DND-41 (cell line): ENCODE measurements around the gene DNAJC4.

Experiments
- CTCF ChIP-seq: IDR thresholded peaks from 2 replicates; pipeline ENCODE4 v1.5.1; 2012; ENCODE audit warnings: borderline replicate concordance, low read length, moderate library complexity, mild to moderate bottlenecking; ENCODE audit not compliant: poor library complexity, severe bottlenecking; ENCODE audit errors: extremely low read depth
- EZH2 ChIP-seq: IDR thresholded peaks from 3 replicates; pipeline ENCODE4 v1.6.1; 2012; ENCODE audit warnings: borderline replicate concordance, low read depth, mild to moderate bottlenecking, moderate library complexity, low read length, inconsistent platforms; ENCODE audit not compliant: severe bottlenecking

DNA sequence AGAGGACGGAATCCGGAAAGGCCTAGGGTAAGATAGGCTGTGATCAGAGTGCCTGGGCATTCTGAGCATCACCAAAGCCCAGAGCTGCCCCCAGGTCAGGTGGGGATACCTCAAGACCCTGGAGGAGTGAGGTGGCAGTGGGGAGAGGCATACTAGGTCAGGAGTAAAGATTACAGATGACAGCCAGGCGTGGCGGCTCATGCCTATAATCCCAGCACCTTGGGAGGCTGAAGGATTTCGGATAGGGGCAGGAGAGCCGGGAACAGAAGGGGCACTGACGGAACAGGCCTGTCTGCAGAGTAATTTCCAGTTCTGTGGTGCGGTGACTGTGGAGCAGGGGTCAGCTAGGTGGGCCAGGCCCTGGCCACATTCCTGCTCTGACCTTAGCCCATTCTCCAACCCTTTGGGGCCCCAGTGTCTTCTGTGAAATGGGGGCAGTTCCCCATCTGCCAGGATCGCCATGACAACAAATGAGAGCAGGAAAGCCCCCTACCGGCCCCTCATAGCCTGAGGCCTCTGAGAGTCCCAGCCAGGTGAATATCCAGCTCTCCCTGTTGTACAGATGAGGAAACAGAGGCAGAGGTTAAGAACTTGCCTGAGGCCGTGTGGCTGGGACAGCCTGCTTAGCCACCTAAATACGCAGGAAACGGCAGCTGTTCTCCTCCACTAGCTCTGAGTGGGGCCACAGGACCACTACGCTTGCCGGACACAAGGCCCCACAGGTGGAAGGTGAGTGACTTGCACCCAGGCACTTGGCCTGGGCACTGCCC, 44.9 kb downstream of the DNAJC4 start:
- TF ChIP-seq CTCF, result no peak
- no peak for TF ChIP-seq EZH2
